GM12878 (cell line): ENCODE data around the gene SMG9. TPM values are rescaled to one million over a fixed set of nuclear protein-coding genes. Genes with fewer than 3 reads are reported as not detected.

ENCODE experiments used
- ATAC-seq: fragments of 200-7000 bp; cut with Tn5 transposase; 3 replicates; pipeline ENCODE4 v1.9.1; 2020; ENCODE audit warnings: mild to moderate bottlenecking, moderate library complexity
- BruUV-seq: library from RNA; stranded (reverse); fragments of 400-500 nt; replicated peaks from 2 replicates; lab custom pipeline; 2021; lab: Mats Ljungman, UMichigan
- CTCF ChIA-PET: fragments of 300-600 bp; sonication (Branson Sonifier 250); formaldehyde crosslinking; extraction: SDS; loops from one replicate; lab custom pipeline; 2021; ENCODE audit warnings: inconsistent platforms; lab: Yijun Ruan, JAX
- POLR2A ChIA-PET: fragments of 350-600 bp; formaldehyde crosslinking; extraction: SDS; loops from one replicate; lab custom pipeline; 2021; ENCODE audit warnings: inconsistent platforms; lab: Charles Lee
- RAD21 ChIA-PET: fragments of 300-600 bp; sonication (Branson Sonifier 250); formaldehyde crosslinking; loops from one replicate; lab custom pipeline; 2023; ENCODE audit warnings: antibody characterized with exemption; ENCODE audit not compliant: unreplicated experiment; lab: Charles Lee
- SMC1A ChIA-PET: fragments of 300-600 bp; sonication (Branson Sonifier 250); formaldehyde crosslinking; loops from one replicate; lab custom pipeline; 2023; ENCODE audit not compliant: unreplicated experiment, uncharacterized antibody; lab: Charles Lee
- DNase-seq: peaks from one replicate; pipeline ENCODE4 v3.0.0-alpha.2; 2011; ENCODE audit warnings: low read depth, low spot score
- FAIRE-seq: peaks from 3 replicates; lab custom pipeline; 2011; peaks lifted over from hg19 to GRCh38; lab: Jason Lieb, UNC
- H2AFZ ChIP-seq: 2 replicates; pipeline ENCODE4 v1.6.0; 2011; ENCODE audit warnings: low read depth, low read length, control low read depth; ENCODE audit not compliant: control insufficient read depth
- H3K27ac ChIP-seq: 2 replicates; pipeline ENCODE4 v1.5.1; 2011; ENCODE audit warnings: control low read depth; ENCODE audit not compliant: control insufficient read depth, insufficient read depth
- H3K27me3 ChIP-seq, 2 experiments: replicated peaks in 1 of 2; 2 replicates each; pipeline versions ENCODE4 v1.6.0 to v1.6.1; 2011; ENCODE audit warnings: low read length in 1 of 2; ENCODE audit not compliant: control insufficient read depth in 2 of 2, insufficient read depth in 2 of 2
- H3K36me3 ChIP-seq, 2 experiments: 2 replicates each; pipeline ENCODE4 v1.5.1; 2011; ENCODE audit warnings: low read length in 1 of 2; ENCODE audit not compliant: control insufficient read depth in 2 of 2, insufficient read depth in 2 of 2
- H3K4me1 ChIP-seq: 2 replicates; pipeline ENCODE4 v1.6.1; 2011; ENCODE audit warnings: mild to moderate bottlenecking, low read length, moderate library complexity, mixed read lengths; ENCODE audit not compliant: control insufficient read depth, insufficient read depth
- H3K4me2 ChIP-seq: 2 replicates; pipeline ENCODE4 v1.6.0; 2011; ENCODE audit warnings: control low read depth; ENCODE audit not compliant: control insufficient read depth, insufficient read depth
- H3K4me3 ChIP-seq: fragments of 200-600 bp; sonication (generic); 2 replicates; pipeline ENCODE4 v1.5.1; 2016
- H3K79me2 ChIP-seq: 2 replicates; pipeline ENCODE4 v1.6.0; 2011; ENCODE audit warnings: low read length; ENCODE audit not compliant: control insufficient read depth, insufficient read depth
- H3K9ac ChIP-seq: 2 replicates; pipeline ENCODE4 v1.8.0; 2011; ENCODE audit warnings: low read length, control low read depth, mixed read lengths; ENCODE audit not compliant: control insufficient read depth, insufficient read depth
- H3K9me3 ChIP-seq: replicated peaks from 3 replicates; pipeline ENCODE4 v1.5.1; 2011; ENCODE audit warnings: mild to moderate bottlenecking, low read length; ENCODE audit not compliant: control insufficient read depth, insufficient read depth
- H4K20me1 ChIP-seq: 2 replicates; pipeline ENCODE4 v1.6.0; 2011; ENCODE audit not compliant: control insufficient read depth, insufficient read depth
- BACH1 ChIP-seq: fragments of 450-650 bp; IDR thresholded peaks from 2 replicates; pipeline ENCODE4 v1.6.1; 2017; ENCODE audit warnings: mild to moderate bottlenecking, borderline replicate concordance
- E2F8 ChIP-seq: fragments of 450-650 bp; IDR thresholded peaks from 2 replicates; pipeline ENCODE4 v1.6.1; 2018; ENCODE audit warnings: mild to moderate bottlenecking, low read depth, moderate library complexity; ENCODE audit not compliant: partially characterized antibody
- IRF5 ChIP-seq: fragments of 450-650 bp; IDR thresholded peaks from 2 replicates; pipeline ENCODE4 v1.6.1; 2017; ENCODE audit warnings: borderline replicate concordance
- PBX3 ChIP-seq: IDR thresholded peaks from 2 replicates; pipeline ENCODE4 v1.6.1; 2011; ENCODE audit warnings: mild to moderate bottlenecking, low read depth, low read length, moderate library complexity; ENCODE audit not compliant: insufficient replicate concordance
- SPI1 ChIP-seq: IDR thresholded peaks from 2 replicates; pipeline ENCODE4 v1.6.1; 2011; ENCODE audit warnings: low read depth, mild to moderate bottlenecking, low read length, moderate library complexity, borderline replicate concordance; ENCODE audit not compliant: insufficient read depth
- YBX1 ChIP-seq: fragments of 450-650 bp; IDR thresholded peaks from 2 replicates; pipeline ENCODE4 v1.6.1; 2016; ENCODE audit warnings: antibody characterized with exemption
- ZNF24 ChIP-seq: fragments of 450-650 bp; IDR thresholded peaks from 2 replicates; pipeline ENCODE4 v1.6.1; 2017; ENCODE audit warnings: antibody characterized with exemption, mild to moderate bottlenecking
- ZNF622 ChIP-seq: fragments of 450-650 bp; IDR thresholded peaks from 2 replicates; pipeline ENCODE4 v1.6.1; 2017; ENCODE audit warnings: mild to moderate bottlenecking, inconsistent platforms
- WGBS: methylation state at CpG from one replicate; pipeline ENCODE4 v1.1.6; 2016; ENCODE audit warnings: low lambda C conversion rate; ENCODE audit not compliant: insufficient replicate concordance, insufficient coverage; ENCODE audit errors: missing lambda C conversion rate; 5-methylcytosine and 5-hydroxymethylcytosine counted together
- in situ Hi-C: fragments of 300-500 bp; cut with MboI; formaldehyde crosslinking; loops from 9 replicates; pipeline ENCODE4 v1.14.3; 2018; ENCODE audit warnings: mixed read lengths
- intact Hi-C: fragments of 100-400 bp; cut with micrococcal nuclease; formaldehyde crosslinking; loops from one replicate; pipeline ENCODE4 v1.14.2; 2022; ENCODE audit not compliant: unreplicated experiment
- polyA plus RNA-seq, 11 experiments: library from polyadenylated mRNA; depleted of rRNA in 4 of 11; unstranded in 6 of 11; stranded (reverse) in 5 of 11; fragments of >200 nt; fragmentation: Nextera tagmentation in 4 of 11; fragmentation: Illumina TruSeq in 1 of 11; extraction: Ambion mirVana in 4 of 11; extraction: Trizol in 1 of 11; gene quantifications; 1 replicate in 1 of 11; 2 replicates in 10 of 11; pipeline versions ENCODE4 v1.2.1 to v1.2.3, GENCODE V29; 2011 to 2016; ENCODE audit warnings: inconsistent platforms in 2 of 11, missing spikeins in 2 of 11, low read depth in 1 of 11
- total RNA-seq, 4 experiments: library from RNA; depleted of rRNA in 3 of 4; stranded (reverse); fragments of >200 nt in 3 of 4; fragmentation: Illumina TruSeq in 1 of 4; extraction: Trizol in 1 of 4; gene quantifications; 2 replicates each; pipeline versions ENCODE4 v1.2.1 to v1.2.3, GENCODE V29; 2013 to 2021

Gene SMG9
- total and polyA plus RNA-seq, 10 of the 15 experiments (the other 5 are each of a cell fraction or from before 2014, with no cell fraction given) = 0.69 to 52.2 (median 28.1) TPM

GRCh38 chr19:43786665-43787064, 31.9 kb upstream of the SMG9 start:
- WGBS = 50% methylated on average over 1 of the region's 1 CpG
- Histone ChIP-seq H3K36me3 (no peaks in the 10 kb centered on the region), H3K4me2 (no peak overlapping the region), H4K20me1 (no peaks in the 10 kb centered on the region), H3K4me3 (no peak overlapping the region), H3K27me3 (no peaks in the 10 kb centered on the region), H3K27ac (no peak overlapping the region), H2AFZ (no peak overlapping the region), H3K9me3 (no peaks in the 10 kb centered on the region), H3K4me1 (peaks cover 49% of the 10 kb centered on the region), H3K9ac (no peak overlapping the region), H3K79me2 (no peaks in the 10 kb centered on the region)
- DNase-seq (no peak), ATAC-seq (no peak), FAIRE-seq (no peak)
- no peak for TF ChIP-seq YBX1
- no peak for TF ChIP-seq PBX3
- TF ChIP-seq E2F8 = no peak
- TF ChIP-seq IRF5 = no peak
- TF ChIP-seq BACH1 = no peak
- no peak for TF ChIP-seq ZNF24
- no peak for TF ChIP-seq SPI1
- TF ChIP-seq ZNF622 = no peak
- ChIA-PET SMC1A (interaction anchor here (1.2 to 1.9 kb wide), 5 partner anchors 9 to 41 kb away, joined by 4 to 14 read pairs (median 5); no protein-coding TSS in a partner anchor), RAD21 (interaction anchor here (0.7 to 1.6 kb wide), 3 partner anchors 22 to 42 kb away, joined by 3 to 12 read pairs (median 4); partner anchors contain the start of gene SMG9), CTCF (interaction anchor here (0.6 to 3.4 kb wide), 7 partner anchors 18 to 118 kb away, joined by 3 to 16 read pairs (median 5); partner anchors contain the start of gene PLAUR), POLR2A (interaction anchor here (0.5 to 1.0 kb wide), 2 partner anchors 44 to 118 kb away, joined by 4 to 5 read pairs; no protein-coding TSS in a partner anchor)
- BruUV-seq = no TSS peak
- in situ Hi-C loops = loop anchor here (5.0 kb wide), 1 partner anchor 39 kb away; no protein-coding TSS in a partner anchor
- intact Hi-C loops = loop anchor here (10.0 kb wide), 1 partner anchor 342 kb away; no protein-coding TSS in a partner anchor
